ENCODE measurements around the gene CHRDL2. TPM values are rescaled to one million over a fixed set of nuclear protein-coding genes. Genes with fewer than 3 reads are reported as not detected.

Gene CHRDL2
- total and polyA plus RNA-seq, 2 donors from 2014 or later = 2.0 to 3.9 TPM

Small RNA genes within 50 kb of the gene (microRNA-seq; reads per million reads assigned to microRNA genes)
- not detected for gene MIR4696

Other genes with a start within 250 kb of the CHRDL2 start
- gene LIPT2, start 237.7 kb downstream of the CHRDL2 start, total RNA-seq = 4.0 TPM
- 8.9 TPM for gene LIPT2, start 237.7 kb downstream of the CHRDL2 start, polyA plus RNA-seq (ENCODE audit: insufficient read depth, low read depth, low replicate concordance)
- gene POLD3, start 138.8 kb downstream of the CHRDL2 start, total RNA-seq = 22.3 TPM
- gene POLD3, start 138.8 kb downstream of the CHRDL2 start, polyA plus RNA-seq (ENCODE audit: insufficient read depth, low read depth, low replicate concordance) = 12.8 TPM
- gene RNF169, start 17.4 kb upstream of the CHRDL2 start, total RNA-seq = 19.6 TPM
- gene RNF169, start 17.4 kb upstream of the CHRDL2 start, polyA plus RNA-seq (ENCODE audit: insufficient read depth, low read depth, low replicate concordance) = 3.1 TPM
- 14.6 TPM for gene XRRA1, start 217.7 kb upstream of the CHRDL2 start, total RNA-seq
- 2.6 TPM for gene XRRA1, start 217.7 kb upstream of the CHRDL2 start, polyA plus RNA-seq (ENCODE audit: insufficient read depth, low read depth, low replicate concordance)
- 176 TPM for gene SPCS2, start 217.8 kb upstream of the CHRDL2 start, total RNA-seq
- 224 TPM for gene SPCS2, start 217.8 kb upstream of the CHRDL2 start, polyA plus RNA-seq (ENCODE audit: insufficient read depth, low read depth, low replicate concordance)